Subcutaneous abdominal adipose tissue (tissue), 5 donors: ENCODE measurements around the gene DYNLRB1.

Experiments
- H3K27ac ChIP-seq: one replicate; pipeline ENCODE4 v1.7.0; 2013; ENCODE audit warnings: low read depth, mild to moderate bottlenecking, inconsistent platforms, low read length, moderate library complexity
- H3K27me3 ChIP-seq, 5 donors: one replicate each; pipeline ENCODE4 v1.7.0; 2013; ENCODE audit warnings: low read length in 5 of 5, inconsistent platforms in 1 of 5; ENCODE audit not compliant: control insufficient read depth in 5 of 5, insufficient read depth in 4 of 5
- H3K36me3 ChIP-seq, 5 donors: one replicate each; pipeline ENCODE4 v1.7.0; 2013; ENCODE audit warnings: low read length in 5 of 5; ENCODE audit not compliant: control insufficient read depth in 5 of 5, insufficient read depth in 5 of 5
- H3K4me1 ChIP-seq, 5 donors: one replicate each; pipeline ENCODE4 v1.7.0; 2013; ENCODE audit warnings: low read length in 5 of 5, mild to moderate bottlenecking in 3 of 5, moderate library complexity in 1 of 5; ENCODE audit not compliant: control insufficient read depth in 5 of 5, insufficient read depth in 5 of 5
- H3K4me3 ChIP-seq, 5 donors: one replicate each; pipeline ENCODE4 v1.7.0; 2013; ENCODE audit warnings: low read length in 5 of 5, low read depth in 1 of 5
- H3K9ac ChIP-seq, 5 donors: one replicate each; pipeline ENCODE4 v1.7.0; 2013; ENCODE audit warnings: low read length in 5 of 5, mild to moderate bottlenecking in 4 of 5, moderate library complexity in 3 of 5
- H3K9me3 ChIP-seq, 5 donors: one replicate each; pipeline ENCODE4 v1.7.0; 2013; ENCODE audit warnings: low read length in 5 of 5; ENCODE audit not compliant: control insufficient read depth in 5 of 5
- donor health status: healthy.
- donor health status: healthy.
- donor health status: healthy.
- donor health status: healthy.
- donor health status: healthy.

The DYNLRB1 gene

GRCh38 chr20:34522969-34523871, 7.0 kb downstream of the DYNLRB1 start:
- no peak overlapping the region for H3K9ac ChIP-seq
- H3K36me3 ChIP-seq = peaks cover 11 to 34% (median 26%) of the 10 kb centered on the region in 5 donors
- H3K4me1 ChIP-seq = peaks cover 15 to 33% (median 29%) of the 10 kb centered on the region in 5 donors
- H3K4me3 ChIP-seq = no peak overlapping the region
- no peaks in the 10 kb centered on the region for H3K27me3 ChIP-seq
- H3K27ac ChIP-seq = peak overlapping the region; percentile 51
- H3K9me3 ChIP-seq = no peaks in the 10 kb centered on the region

GRCh38 chr20:34524426-34524825, 8.2 kb downstream of the DYNLRB1 start:
- Histone ChIP-seq H3K27me3 (no peaks in the 10 kb centered on the region), H3K4me3 (no peak overlapping the region), H3K9ac (no peak overlapping the region), H3K9me3 (no peaks in the 10 kb centered on the region), H3K36me3 (peaks cover 10 to 42% (median 35%) of the 10 kb centered on the region in 5 donors), H3K4me1 (peaks cover 15 to 33% (median 28%) of the 10 kb centered on the region in 5 donors), H3K27ac (peak overlapping the region; percentile 51)

DNA sequence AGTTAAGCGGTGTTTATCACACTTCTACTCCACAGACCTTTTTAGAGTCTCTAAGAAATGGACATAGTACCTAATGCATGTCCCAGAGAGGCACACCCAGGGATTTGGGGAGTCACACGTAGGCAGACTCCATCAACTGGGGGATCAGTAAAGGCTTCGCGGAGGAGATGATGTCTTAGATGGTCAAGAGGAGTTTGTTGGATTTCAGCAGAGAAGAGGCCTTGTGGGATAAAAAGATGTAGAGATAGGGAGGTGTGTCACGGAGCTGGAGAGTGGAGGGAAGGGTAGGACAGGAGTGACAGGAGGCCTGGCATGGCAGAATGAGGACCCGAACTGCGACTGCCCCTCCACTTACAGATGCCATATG, 9.1 kb downstream of the DYNLRB1 start:
- no peaks in the 10 kb centered on the region for H3K27me3 ChIP-seq
- peaks cover 8 to 49% (median 40%) of the 10 kb centered on the region in 5 donors for H3K36me3 ChIP-seq
- H3K4me1 ChIP-seq = peaks cover 15 to 40% (median 33%) of the 10 kb centered on the region in 5 donors
- no peaks in the 10 kb centered on the region for H3K9me3 ChIP-seq
- no peak overlapping the region for H3K4me3 ChIP-seq
- peak overlapping the region; percentile 51 for H3K27ac ChIP-seq
- H3K9ac ChIP-seq = peak overlapping the region in 1 of 5 donors; percentile 32

DNA sequence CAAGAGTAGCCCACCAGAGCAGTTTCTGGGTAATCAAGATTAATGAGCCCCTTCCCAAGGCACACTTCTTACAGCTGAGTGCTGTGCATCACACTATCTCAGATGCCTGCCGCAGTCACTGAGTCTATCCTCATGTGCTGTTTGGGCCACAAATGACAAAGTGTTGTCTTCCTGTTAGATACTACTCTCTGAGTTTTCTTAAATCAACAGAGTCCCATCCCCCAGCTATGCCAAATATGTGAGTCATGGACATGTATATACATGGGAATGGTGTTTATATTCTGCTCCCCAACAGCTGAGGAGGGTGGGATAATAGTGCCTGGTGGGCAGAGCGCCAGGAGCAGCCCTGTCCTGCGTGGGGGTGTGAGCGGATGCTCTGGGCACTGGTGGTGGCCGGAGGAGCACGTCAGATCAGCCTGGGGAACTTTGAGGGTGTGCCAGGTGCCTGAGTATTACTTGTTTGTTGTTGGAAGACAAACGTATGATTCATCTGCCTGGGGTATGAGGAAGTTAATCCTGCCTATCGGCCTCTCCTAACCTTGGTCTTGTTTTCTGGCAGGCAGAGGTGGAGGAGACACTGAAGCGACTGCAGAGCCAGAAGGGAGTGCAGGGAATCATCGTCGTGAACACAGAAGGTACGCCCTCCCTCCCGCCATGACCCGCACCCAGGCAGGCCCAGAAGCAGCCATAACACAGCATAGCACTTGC, 9.6 kb downstream of the DYNLRB1 start:
- peaks cover 8 to 55% (median 44%) of the 10 kb centered on the region in 5 donors for H3K36me3 ChIP-seq

DNA sequence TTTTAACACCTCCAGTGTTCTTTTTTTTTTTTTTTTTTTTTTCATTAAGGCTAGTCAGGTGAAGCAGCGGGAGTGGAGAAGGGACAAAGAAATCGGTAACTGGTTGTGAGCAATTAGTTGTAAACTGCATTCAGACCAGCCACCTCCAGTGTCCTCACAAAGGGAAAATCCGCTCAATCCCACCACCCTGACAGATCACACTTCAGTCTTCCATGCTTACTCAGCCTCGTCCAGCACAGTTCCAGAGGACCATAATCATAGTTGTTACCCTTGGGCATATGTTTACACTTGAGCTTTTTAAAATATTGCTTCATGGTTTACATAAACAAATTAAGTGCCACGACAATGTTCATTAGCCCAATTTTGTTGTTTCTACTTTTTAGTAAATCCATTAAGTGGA, 10.2 kb downstream of the DYNLRB1 start:
- Histone ChIP-seq H3K4me3 (no peak overlapping the region), H3K27me3 (no peaks in the 10 kb centered on the region), H3K9ac (no peak overlapping the region), H3K9me3 (no peaks in the 10 kb centered on the region), H3K27ac (peak overlapping the region; percentile 51), H3K36me3 (peaks cover 8 to 61% (median 44%) of the 10 kb centered on the region in 5 donors), H3K4me1 (peaks cover 15 to 49% (median 45%) of the 10 kb centered on the region in 5 donors)

More for the DNA sequence above, 9.6 kb downstream of the DYNLRB1 start:
- H3K9me3 ChIP-seq = no peaks in the 10 kb centered on the region
- no peaks in the 10 kb centered on the region for H3K27me3 ChIP-seq
- H3K4me3 ChIP-seq = no peak overlapping the region
- H3K27ac ChIP-seq = peak overlapping the region; percentile 51
- peaks cover 15 to 43% (median 39%) of the 10 kb centered on the region in 5 donors for H3K4me1 ChIP-seq
- peak overlapping the region in 1 of 5 donors; percentile 32 for H3K9ac ChIP-seq

DNA sequence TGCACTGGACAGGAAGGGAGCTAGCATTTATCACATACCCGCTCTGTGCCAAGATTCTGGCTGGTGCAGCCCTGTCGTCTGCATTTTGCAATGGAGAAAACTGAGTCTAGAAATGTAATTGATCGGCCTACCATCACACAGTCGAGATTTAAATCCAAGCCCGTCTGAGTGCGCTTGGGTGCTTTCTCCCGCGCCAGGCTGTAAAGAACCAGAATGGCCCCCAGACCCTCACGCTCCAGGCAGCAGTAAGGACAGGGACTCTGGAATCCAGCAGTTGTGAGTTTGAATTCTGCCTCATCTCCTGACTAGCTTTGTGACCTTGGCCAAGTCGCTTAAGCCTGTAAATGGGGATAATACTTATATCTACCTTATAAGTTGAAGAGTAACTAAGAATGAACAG, 10.8 kb downstream of the DYNLRB1 start:
- peaks cover 8 to 65% (median 48%) of the 10 kb centered on the region in 5 donors for H3K36me3 ChIP-seq
- H3K27me3 ChIP-seq = no peaks in the 10 kb centered on the region
- H3K4me1 ChIP-seq = peaks cover 15 to 52% (median 46%) of the 10 kb centered on the region in 5 donors
- H3K9ac ChIP-seq = no peak overlapping the region
- H3K4me3 ChIP-seq = no peak overlapping the region
- H3K9me3 ChIP-seq = no peaks in the 10 kb centered on the region
- H3K27ac ChIP-seq = no peak overlapping the region

GRCh38 chr20:34528921-34529297, 12.7 kb downstream of the DYNLRB1 start:
- H3K9ac ChIP-seq = no peak overlapping the region
- no peaks in the 10 kb centered on the region for H3K9me3 ChIP-seq
- peaks cover 8 to 79% (median 60%) of the 10 kb centered on the region in 5 donors for H3K36me3 ChIP-seq
- peaks cover 7 to 39% (median 34%) of the 10 kb centered on the region in 5 donors for H3K4me1 ChIP-seq
- no peak overlapping the region for H3K27ac ChIP-seq
- no peaks in the 10 kb centered on the region for H3K27me3 ChIP-seq
- no peak overlapping the region for H3K4me3 ChIP-seq

GRCh38 chr20:34529742-34530141, 13.5 kb downstream of the DYNLRB1 start:
- no peak overlapping the region for H3K4me3 ChIP-seq
- no peak overlapping the region for H3K27ac ChIP-seq
- no peaks in the 10 kb centered on the region for H3K9me3 ChIP-seq
- H3K27me3 ChIP-seq = no peaks in the 10 kb centered on the region
- H3K4me1 ChIP-seq = peaks cover 6 to 32% (median 26%) of the 10 kb centered on the region in 5 donors
- H3K36me3 ChIP-seq = peaks cover 8 to 88% (median 67%) of the 10 kb centered on the region in 5 donors
- peak overlapping the region in 2 of 5 donors; percentile 4 to 29 for H3K9ac ChIP-seq

GRCh38 chr20:34530342-34530741, 14.1 kb downstream of the DYNLRB1 start:
- no peaks in the 10 kb centered on the region for H3K9me3 ChIP-seq
- H3K36me3 ChIP-seq = peaks cover 8 to 94% (median 69%) of the 10 kb centered on the region in 5 donors
- no peak overlapping the region for H3K4me3 ChIP-seq
- no peaks in the 10 kb centered on the region for H3K27me3 ChIP-seq
- no peak overlapping the region for H3K27ac ChIP-seq
- peaks cover 6 to 31% (median 26%) of the 10 kb centered on the region in 5 donors for H3K4me1 ChIP-seq
- H3K9ac ChIP-seq = no peak overlapping the region
